CD8-positive, alpha-beta memory T cell (primary cell): ENCODE results near the gene SERF1A. TPM values are rescaled to one million over a fixed set of nuclear protein-coding genes. Genes with fewer than 3 reads are reported as not detected.
"Not testable (repeated sequence)": the region's sequence is repeated elsewhere in the genome, so short reads cannot be mapped to it uniquely, and the experiment has no call there.

Experiments
- CTCF ChIA-PET: fragments of 350-600 bp; sonication (Branson Sonifier 250); formaldehyde crosslinking; loops from one replicate; lab custom pipeline; 2021; ENCODE audit warnings: antibody characterized with exemption; lab: Charles Lee
- POLR2A ChIA-PET: fragments of 350-600 bp; sonication (Branson Sonifier 250); formaldehyde crosslinking; loops from one replicate; lab custom pipeline; 2021; ENCODE audit warnings: antibody characterized with exemption; lab: Charles Lee
- DNase-seq, 5 donors: peaks; one replicate each; pipeline versions ENCODE4 v3.0.0 to v3.0.0-alpha.2; 2020 to 2022; ENCODE audit warnings: mixed read lengths in 1 of 5
- H3K27ac ChIP-seq: one replicate; pipeline ENCODE4 v1.7.0; 2013; ENCODE audit warnings: low read depth, mild to moderate bottlenecking, low read length, moderate library complexity
- H3K27me3 ChIP-seq: 2 replicates; pipeline ENCODE4 v1.7.0; 2013; ENCODE audit warnings: low read length, mild to moderate bottlenecking; ENCODE audit not compliant: insufficient read depth, poor library complexity, severe bottlenecking
- H3K36me3 ChIP-seq: 2 replicates; pipeline ENCODE4 v1.7.0; 2013; ENCODE audit warnings: mild to moderate bottlenecking, low read length, moderate library complexity; ENCODE audit not compliant: insufficient read depth
- H3K4me1 ChIP-seq: 2 replicates; pipeline ENCODE4 v1.7.0; 2013; ENCODE audit warnings: mild to moderate bottlenecking, low read length, moderate library complexity; ENCODE audit not compliant: insufficient read depth
- H3K4me3 ChIP-seq: 2 replicates; pipeline ENCODE4 v1.7.0; 2013; ENCODE audit warnings: mild to moderate bottlenecking, low read length
- H3K9me3 ChIP-seq: 2 replicates; pipeline ENCODE4 v1.7.0; 2013; ENCODE audit warnings: mild to moderate bottlenecking, low read length
- H3K27ac Mint-ChIP-seq, 8 donors: one replicate each; pipeline ENCODE4 v1.8.0; 2020 to 2021; ENCODE audit warnings: mixed read lengths in 8 of 8, mild to moderate bottlenecking in 6 of 8, inconsistent platforms in 3 of 8, moderate library complexity in 3 of 8
- H3K27me3 Mint-ChIP-seq, 2 donors: one replicate each; pipeline ENCODE4 v1.8.0; 2020 to 2021; ENCODE audit warnings: mixed read lengths in 2 of 2, mild to moderate bottlenecking in 1 of 2, moderate library complexity in 1 of 2
- H3K36me3 Mint-ChIP-seq, 3 donors: one replicate each; pipeline ENCODE4 v1.8.0; 2020 to 2021; ENCODE audit warnings: mixed read lengths in 3 of 3, inconsistent platforms in 1 of 3, mild to moderate bottlenecking in 1 of 3
- H3K4me1 Mint-ChIP-seq, 3 donors: one replicate each; pipeline ENCODE4 v1.8.0; 2020 to 2021; ENCODE audit warnings: mixed read lengths in 3 of 3, inconsistent platforms in 1 of 3, mild to moderate bottlenecking in 1 of 3
- H3K4me3 Mint-ChIP-seq, 7 donors: one replicate each; pipeline ENCODE4 v1.8.0; 2020 to 2021; ENCODE audit warnings: mixed read lengths in 7 of 7, mild to moderate bottlenecking in 6 of 7, moderate library complexity in 4 of 7, inconsistent platforms in 2 of 7
- H3K9me3 Mint-ChIP-seq, 5 donors: one replicate each; pipeline ENCODE4 v1.8.0; 2020 to 2022; ENCODE audit warnings: mixed read lengths in 5 of 5, mild to moderate bottlenecking in 3 of 5, moderate library complexity in 2 of 5, inconsistent platforms in 1 of 5
- polyA plus RNA-seq: library from polyadenylated mRNA; unstranded; fragments of 300-500 nt; fragmentation: Illumina TruSeq; gene quantifications from one replicate; pipeline ENCODE4 v1.2.3, GENCODE V29; 2021
- total RNA-seq, 2 experiments: library from RNA; stranded (reverse); gene quantifications; one replicate each; pipeline ENCODE4 v1.2.3, GENCODE V29; 2021

The SERF1A gene
- total RNA-seq (10 to 100 TPM; 11.4 to 11.6 TPM), polyA plus RNA-seq (4.5 TPM)

DNA sequence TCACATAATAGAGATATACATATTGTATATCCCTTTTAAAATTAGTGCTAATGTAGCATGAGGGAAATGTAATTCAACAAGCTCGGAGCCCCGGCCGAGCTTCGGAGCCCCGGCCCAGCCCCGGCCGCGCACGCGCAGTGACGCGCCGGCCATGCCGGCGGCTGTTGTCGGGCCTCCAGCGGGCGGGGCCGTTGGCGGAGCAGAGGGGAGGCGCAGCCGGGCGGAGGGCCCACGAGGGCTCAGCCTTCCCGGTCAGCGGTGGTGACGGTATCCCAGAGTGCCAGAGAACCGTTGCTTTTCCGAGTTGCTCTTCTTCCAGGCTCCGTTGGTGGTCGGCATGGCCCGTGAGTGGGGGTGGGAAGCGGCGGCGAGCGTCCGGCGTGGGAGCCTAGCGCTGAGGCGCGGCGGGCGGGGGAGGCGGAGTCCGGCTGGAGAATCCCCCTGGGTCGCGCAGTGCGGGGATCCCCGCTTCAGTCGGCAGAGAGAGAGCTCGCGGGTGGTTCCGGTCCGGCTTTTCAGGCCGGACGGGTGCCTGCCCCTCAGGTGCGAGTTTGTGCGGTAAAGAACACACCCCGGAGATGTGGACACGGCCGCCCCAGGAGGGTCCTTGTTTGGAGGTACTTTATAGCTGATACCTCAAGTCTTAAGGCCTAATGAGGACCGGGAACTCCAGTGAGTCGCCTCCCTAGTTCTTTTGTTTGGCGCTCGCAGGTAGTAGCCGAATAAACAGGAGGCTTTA, at the start of gene SERF1A:
Gene SERF1A, plus strand, starts transcription at position 137 of the 739 bp plus-strand sequence. Its CDS starts 201 bp downstream, at position 338.
- H3K9me3 Mint-ChIP-seq, H3K9me3 ChIP-seq, H3K27me3 ChIP-seq, H3K27ac ChIP-seq, H3K4me1 Mint-ChIP-seq, POLR2A ChIA-PET, H3K27ac Mint-ChIP-seq, H3K36me3 ChIP-seq, H3K4me3 Mint-ChIP-seq, H3K36me3 Mint-ChIP-seq, H3K4me3 ChIP-seq, H3K4me1 ChIP-seq, CTCF ChIA-PET, DNase-seq, H3K27me3 Mint-ChIP-seq: not testable (repeated sequence)

DNA sequence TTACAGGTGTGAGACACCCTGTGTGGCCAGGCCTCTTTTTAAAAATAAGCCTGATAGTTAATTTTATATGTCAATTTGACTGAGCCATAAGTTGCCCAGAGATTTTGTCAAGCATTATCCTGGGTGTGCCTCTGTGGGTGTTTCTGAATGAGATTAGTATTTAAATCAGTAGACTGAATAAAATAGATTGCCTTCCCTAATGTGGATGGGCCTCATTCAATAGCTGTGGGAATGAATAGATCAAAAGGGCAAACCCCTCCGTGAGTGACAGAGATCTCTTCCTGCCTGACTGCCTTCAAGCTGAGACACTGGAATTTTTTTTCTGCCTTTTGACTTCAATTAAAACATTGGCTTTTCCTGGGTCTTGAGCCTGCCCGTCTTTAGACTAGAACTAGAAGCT, 33.7 kb upstream of the SERF1A start:
- H3K4me3 Mint-ChIP-seq, POLR2A ChIA-PET, H3K27ac Mint-ChIP-seq, DNase-seq, H3K36me3 ChIP-seq, H3K27me3 Mint-ChIP-seq, H3K27ac ChIP-seq, H3K27me3 ChIP-seq, H3K9me3 ChIP-seq, H3K4me1 ChIP-seq, H3K36me3 Mint-ChIP-seq, CTCF ChIA-PET, H3K9me3 Mint-ChIP-seq, H3K4me1 Mint-ChIP-seq, H3K4me3 ChIP-seq: not testable (repeated sequence)

DNA sequence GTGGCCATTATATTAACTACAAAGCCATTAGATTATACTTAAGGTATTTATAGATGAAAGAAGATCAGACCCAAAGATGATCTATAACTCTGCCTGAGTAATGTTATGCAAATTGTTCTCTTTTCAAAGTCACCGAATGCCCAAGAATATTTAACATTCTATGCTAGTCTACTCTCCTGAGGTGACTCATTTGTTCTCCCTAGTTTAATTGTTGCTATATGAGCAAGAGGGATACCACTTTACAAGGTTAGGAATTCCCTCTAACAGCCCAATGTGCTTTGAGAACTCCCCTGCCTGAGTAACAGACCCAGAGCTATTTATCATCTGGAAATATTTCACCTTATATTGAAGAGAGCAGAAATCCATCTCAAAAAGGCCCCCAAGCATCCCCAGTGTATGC, 29.8 kb upstream of the SERF1A start:
- H3K27me3 ChIP-seq, H3K27ac Mint-ChIP-seq, H3K36me3 ChIP-seq, H3K9me3 ChIP-seq, H3K27ac ChIP-seq, CTCF ChIA-PET, H3K36me3 Mint-ChIP-seq, H3K4me3 ChIP-seq, H3K4me1 ChIP-seq, DNase-seq, H3K9me3 Mint-ChIP-seq, H3K4me1 Mint-ChIP-seq, H3K4me3 Mint-ChIP-seq, H3K27me3 Mint-ChIP-seq, POLR2A ChIA-PET: not testable (repeated sequence)

DNA sequence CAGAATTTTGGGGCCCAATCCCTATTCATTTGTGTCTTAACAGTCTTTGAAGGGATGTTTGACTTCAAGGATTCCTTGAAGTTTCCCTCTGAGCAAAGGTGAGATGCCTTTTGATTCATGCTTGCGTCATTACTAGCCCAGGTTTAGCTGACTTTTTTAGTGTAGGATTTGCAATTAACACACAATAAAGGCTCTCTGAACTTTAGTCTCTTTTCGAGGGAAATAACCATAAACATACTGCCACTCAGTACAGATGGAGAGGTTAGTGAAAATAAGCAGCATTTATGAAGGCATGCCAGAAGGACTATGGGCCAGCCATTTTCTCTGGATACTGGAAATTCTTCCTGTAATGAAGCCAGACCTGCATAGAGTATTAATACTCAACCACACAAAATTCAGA, 4.4 kb upstream of the SERF1A start:
- H3K4me1 ChIP-seq, H3K9me3 ChIP-seq, H3K27ac ChIP-seq, H3K4me1 Mint-ChIP-seq, CTCF ChIA-PET, H3K27me3 ChIP-seq, DNase-seq, H3K4me3 ChIP-seq, H3K27ac Mint-ChIP-seq, H3K9me3 Mint-ChIP-seq, H3K36me3 Mint-ChIP-seq, H3K4me3 Mint-ChIP-seq, H3K27me3 Mint-ChIP-seq, H3K36me3 ChIP-seq, POLR2A ChIA-PET: not testable (repeated sequence)

DNA sequence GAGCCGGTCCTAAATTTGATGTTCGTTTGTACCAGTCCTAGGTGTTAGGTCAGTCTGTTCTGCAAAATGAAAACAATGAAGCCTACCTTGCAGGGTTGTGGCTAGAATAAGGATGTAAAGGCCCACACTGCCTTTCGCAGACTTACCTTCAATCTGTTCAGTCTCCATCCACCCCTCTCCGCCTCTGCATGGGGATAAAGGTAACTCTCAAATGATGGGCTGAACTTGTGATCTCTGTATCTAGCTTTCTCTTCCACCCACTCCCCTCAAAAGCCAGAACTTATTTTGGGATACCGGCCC, 753 bp downstream of the SERF1A start:
- H3K27ac ChIP-seq, H3K27ac Mint-ChIP-seq, H3K36me3 ChIP-seq, DNase-seq, H3K36me3 Mint-ChIP-seq, H3K9me3 ChIP-seq, H3K4me3 ChIP-seq, H3K4me3 Mint-ChIP-seq, H3K27me3 Mint-ChIP-seq, H3K4me1 ChIP-seq, POLR2A ChIA-PET, H3K4me1 Mint-ChIP-seq, H3K9me3 Mint-ChIP-seq, H3K27me3 ChIP-seq, CTCF ChIA-PET: not testable (repeated sequence)

DNA sequence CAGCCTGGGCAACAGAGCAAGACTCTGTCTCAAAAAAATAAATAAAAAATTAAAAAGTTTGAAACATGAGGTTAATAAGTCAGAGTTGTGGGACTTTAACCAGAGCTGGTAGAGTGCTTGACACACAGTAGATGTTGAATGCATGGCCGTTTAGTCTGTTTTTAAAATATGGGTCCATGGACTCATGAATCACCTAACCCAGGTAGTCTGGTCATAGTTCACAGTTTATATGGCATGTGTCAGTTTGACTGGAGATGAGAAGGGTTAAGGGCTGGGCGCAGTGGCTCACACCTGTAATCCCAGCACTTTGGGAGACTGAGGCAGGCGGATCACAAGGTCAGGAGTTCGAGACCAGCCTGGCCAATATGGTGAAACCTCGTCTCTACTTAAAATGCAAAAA, 6.2 kb downstream of the SERF1A start:
- H3K4me3 ChIP-seq, H3K9me3 Mint-ChIP-seq, H3K36me3 Mint-ChIP-seq, H3K27ac ChIP-seq, H3K4me3 Mint-ChIP-seq, DNase-seq, H3K36me3 ChIP-seq, H3K4me1 ChIP-seq, H3K4me1 Mint-ChIP-seq, H3K27ac Mint-ChIP-seq, H3K27me3 ChIP-seq, H3K27me3 Mint-ChIP-seq, POLR2A ChIA-PET, H3K9me3 ChIP-seq, CTCF ChIA-PET: not testable (repeated sequence)

DNA sequence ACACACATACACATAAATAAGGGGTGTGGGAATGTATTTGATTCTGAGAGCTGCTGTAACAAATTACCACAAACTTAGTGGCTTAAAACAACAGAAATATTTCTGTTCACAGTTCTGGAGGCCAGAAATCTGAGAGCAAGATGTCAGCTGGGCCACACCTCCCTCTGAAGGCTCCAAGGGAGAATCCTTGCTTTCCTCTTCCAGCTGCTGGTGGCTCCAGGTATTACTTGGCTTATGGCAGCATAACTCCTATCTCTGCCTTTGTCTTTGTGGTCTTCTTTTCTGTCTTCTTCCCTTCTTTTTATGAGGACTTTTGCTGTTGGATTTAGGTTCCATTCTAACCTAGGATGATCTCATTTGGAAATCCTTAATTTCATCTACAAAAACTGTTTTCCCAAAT, 16.4 kb downstream of the SERF1A start:
- H3K4me3 Mint-ChIP-seq, H3K27ac Mint-ChIP-seq, H3K27ac ChIP-seq, H3K27me3 Mint-ChIP-seq, POLR2A ChIA-PET, DNase-seq, H3K4me1 Mint-ChIP-seq, H3K4me3 ChIP-seq, CTCF ChIA-PET, H3K36me3 Mint-ChIP-seq, H3K9me3 Mint-ChIP-seq, H3K4me1 ChIP-seq, H3K27me3 ChIP-seq, H3K36me3 ChIP-seq, H3K9me3 ChIP-seq: not testable (repeated sequence)

DNA sequence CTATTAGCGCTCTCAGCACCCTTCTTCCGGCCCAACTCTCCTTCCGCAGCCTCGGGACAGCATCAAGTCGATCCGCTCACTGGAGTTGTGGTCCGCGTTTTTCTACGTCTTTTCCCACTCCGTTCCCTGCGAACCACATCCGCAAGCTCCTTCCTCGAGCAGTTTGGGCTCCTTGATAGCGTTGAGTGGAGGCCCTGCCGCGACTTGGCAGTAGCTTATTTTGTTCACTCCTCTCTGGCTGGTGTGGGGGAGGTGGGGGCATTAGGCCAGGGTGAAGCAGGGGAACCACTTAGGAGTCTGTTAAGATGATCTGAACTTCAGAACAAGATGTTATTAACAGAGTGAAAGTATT, 24.7 kb downstream of the SERF1A start:
- H3K4me3 ChIP-seq, H3K9me3 Mint-ChIP-seq, H3K4me1 ChIP-seq, H3K27ac ChIP-seq, H3K4me1 Mint-ChIP-seq, H3K27me3 Mint-ChIP-seq, H3K4me3 Mint-ChIP-seq, H3K36me3 Mint-ChIP-seq, POLR2A ChIA-PET, H3K27me3 ChIP-seq, H3K27ac Mint-ChIP-seq, H3K36me3 ChIP-seq, H3K9me3 ChIP-seq, CTCF ChIA-PET, DNase-seq: not testable (repeated sequence)

DNA sequence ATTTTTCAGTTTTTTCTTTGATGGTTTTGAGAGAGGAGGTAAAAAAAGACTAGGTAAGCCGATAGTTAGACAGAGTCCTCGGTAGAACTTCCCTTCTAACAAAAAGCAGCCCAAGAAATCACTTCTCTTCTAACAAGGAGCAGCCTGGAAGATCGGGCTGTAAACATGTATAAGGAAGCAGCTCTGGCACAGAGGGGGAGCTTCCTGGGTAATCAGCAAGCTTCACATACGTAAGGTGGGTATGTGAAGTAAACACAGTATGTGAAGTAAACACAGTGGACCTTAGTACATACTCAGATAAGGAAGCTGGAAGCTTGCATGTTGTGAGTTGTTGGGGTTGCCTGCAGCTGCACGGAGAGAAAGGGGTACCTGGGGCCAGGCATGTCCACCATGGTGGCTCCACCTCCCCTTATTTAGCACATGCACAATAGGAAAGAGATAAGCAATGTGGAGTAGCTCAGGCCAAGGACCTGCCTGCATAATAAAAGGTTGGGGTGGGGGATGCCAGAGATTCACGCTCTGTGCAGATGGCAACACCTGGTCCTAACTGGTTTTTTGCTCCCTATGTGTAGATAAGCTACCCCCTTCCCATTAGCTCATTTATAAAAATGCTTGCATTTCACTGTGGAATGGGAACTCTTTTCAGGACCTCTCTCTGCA, 31.4 kb downstream of the SERF1A start:
- H3K4me1 Mint-ChIP-seq, H3K27ac Mint-ChIP-seq, H3K27me3 Mint-ChIP-seq, H3K4me3 ChIP-seq, H3K4me1 ChIP-seq, H3K4me3 Mint-ChIP-seq, DNase-seq, H3K36me3 Mint-ChIP-seq, H3K9me3 Mint-ChIP-seq, POLR2A ChIA-PET, CTCF ChIA-PET, H3K9me3 ChIP-seq, H3K27ac ChIP-seq, H3K36me3 ChIP-seq, H3K27me3 ChIP-seq: not testable (repeated sequence)
